Adrenal gland (tissue), 5 donors: ENCODE measurements around the gene ALG3.

Experiments used
- CTCF ChIP-seq, 6 experiments: fragments of 450-650 bp in 4 of 6; fragments of 200-600 bp in 2 of 6; sonication (generic) in 1 of 6; IDR thresholded peaks; 1 replicate in 5 of 6; 2 replicates in 1 of 6; pipeline versions ENCODE4 v1.5.1 to v1.8.0; 2016 to 2021; ENCODE audit warnings: antibody characterized with exemption in 6 of 6, mild to moderate bottlenecking in 2 of 6, moderate library complexity in 1 of 6
- POLR2A ChIP-seq, 2 donors: fragments of 450-650 bp; IDR thresholded peaks; one replicate each; pipeline ENCODE4 v1.6.1; 2017; ENCODE audit warnings: antibody characterized with exemption in 2 of 2, mild to moderate bottlenecking in 2 of 2, moderate library complexity in 1 of 2
- donor health status: DM: no; HTN: no; CAD: no.

GRCh38 chr3:184291044-184291737 lies 42.4 kb upstream of the ALG3 start:
- no peak for TF ChIP-seq CTCF (IDR thresholded peaks at IDR 0.05)
- TF ChIP-seq POLR2A (IDR thresholded peaks at IDR 0.05) = no peak
